Gastrocnemius medialis (tissue), 4 donors: ENCODE results near the gene OBI1.

Experiments
- POLR2A ChIP-seq, 2 donors: fragments of 450-650 bp; IDR thresholded peaks; one replicate each; pipeline ENCODE4 v1.6.1; 2017; ENCODE audit warnings: antibody characterized with exemption in 2 of 2, mild to moderate bottlenecking in 2 of 2, moderate library complexity in 2 of 2
- TF ChIP-seq, protein P1 (sequence below), 5 experiments: fragments of 450-650 bp in 3 of 5; fragments of 200-600 bp in 2 of 5; sonication (generic) in 2 of 5; IDR thresholded peaks in 4 of 5; conservative IDR thresholded peaks in 1 of 5; 1 replicate in 4 of 5; 2 replicates in 1 of 5; pipeline ENCODE4 v1.5.1; 2016 to 2019; ENCODE audit warnings: antibody characterized with exemption in 5 of 5, mild to moderate bottlenecking in 3 of 5, moderate library complexity in 3 of 5

DNA sequence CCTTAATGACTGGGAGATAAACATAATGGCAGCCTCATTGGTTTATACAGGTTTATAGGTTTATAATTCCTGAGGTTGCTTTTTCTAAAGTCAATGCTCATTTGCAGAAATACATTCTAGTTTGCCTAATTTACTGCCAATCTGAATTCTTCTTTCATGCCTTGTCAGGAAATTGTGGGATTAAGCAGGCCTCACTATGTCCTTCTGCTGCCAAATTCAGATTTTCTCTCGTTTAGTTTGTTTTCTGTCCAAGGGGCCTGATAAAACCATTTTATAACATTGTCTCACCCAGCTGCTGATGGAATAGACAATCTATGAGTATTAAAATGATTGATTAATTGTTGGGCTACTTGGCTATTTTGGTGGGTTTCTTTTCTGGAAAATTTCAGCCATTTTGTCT lies 42.4 kb upstream of the OBI1 start:
- TF ChIP-seq POLR2A (IDR thresholded peaks at IDR 0.05): no peak
- TF ChIP-seq, protein P1, sequence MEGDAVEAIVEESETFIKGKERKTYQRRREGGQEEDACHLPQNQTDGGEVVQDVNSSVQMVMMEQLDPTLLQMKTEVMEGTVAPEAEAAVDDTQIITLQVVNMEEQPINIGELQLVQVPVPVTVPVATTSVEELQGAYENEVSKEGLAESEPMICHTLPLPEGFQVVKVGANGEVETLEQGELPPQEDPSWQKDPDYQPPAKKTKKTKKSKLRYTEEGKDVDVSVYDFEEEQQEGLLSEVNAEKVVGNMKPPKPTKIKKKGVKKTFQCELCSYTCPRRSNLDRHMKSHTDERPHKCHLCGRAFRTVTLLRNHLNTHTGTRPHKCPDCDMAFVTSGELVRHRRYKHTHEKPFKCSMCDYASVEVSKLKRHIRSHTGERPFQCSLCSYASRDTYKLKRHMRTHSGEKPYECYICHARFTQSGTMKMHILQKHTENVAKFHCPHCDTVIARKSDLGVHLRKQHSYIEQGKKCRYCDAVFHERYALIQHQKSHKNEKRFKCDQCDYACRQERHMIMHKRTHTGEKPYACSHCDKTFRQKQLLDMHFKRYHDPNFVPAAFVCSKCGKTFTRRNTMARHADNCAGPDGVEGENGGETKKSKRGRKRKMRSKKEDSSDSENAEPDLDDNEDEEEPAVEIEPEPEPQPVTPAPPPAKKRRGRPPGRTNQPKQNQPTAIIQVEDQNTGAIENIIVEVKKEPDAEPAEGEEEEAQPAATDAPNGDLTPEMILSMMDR (IDR thresholded peaks at IDR 0.05 in 4 of 5, conservative IDR thresholded peaks at IDR 0.05 in 1 of 5): no peak
